Measurements from ENCODE around the gene TPCN2. TPM values are rescaled to one million over a fixed set of nuclear protein-coding genes. Genes with fewer than 3 reads are reported as not detected.

The TPCN2 gene
- total RNA-seq, 1 experiment from 2014 or later: 15.2 TPM

DNA sequence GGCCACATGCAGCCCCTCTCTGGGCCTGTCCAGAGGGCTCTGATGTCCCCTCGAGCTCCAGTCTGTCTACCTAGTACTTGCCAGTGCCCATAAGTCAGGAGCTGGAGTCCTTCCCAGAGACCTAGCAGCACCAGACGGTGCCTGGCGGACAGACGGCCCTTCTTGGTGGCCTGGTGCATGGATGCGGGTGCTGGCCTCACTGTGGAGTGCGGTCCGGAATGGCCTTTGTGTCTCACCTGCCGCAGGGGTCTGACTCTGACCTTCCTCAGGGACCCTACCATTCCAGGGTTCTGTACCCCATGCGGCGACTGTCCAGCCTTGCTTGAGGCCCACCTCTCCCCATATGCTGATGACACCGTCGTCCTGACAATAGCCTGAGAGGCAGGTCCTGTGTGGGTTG lies 77.6 kb downstream of the TPCN2 start:
- no peaks in the 10 kb centered on the region for H3K36me3 ChIP-seq (ENCODE audit: control insufficient read depth in 1 of 2, insufficient read depth in 2 of 2, low read length in 2 of 2)
- H3K27ac ChIP-seq (ENCODE audit: low read depth, low read length): no peak overlapping the region
- CTCF ChIA-PET: no interaction called here
- H3K9me2 ChIP-seq (ENCODE audit: insufficient read depth): no peaks in the 10 kb centered on the region
- no peaks in the 10 kb centered on the region for H4K20me1 ChIP-seq (ENCODE audit: insufficient read depth)
- no peak overlapping the region for H3K4me2 ChIP-seq (ENCODE audit: low read length)
- ATAC-seq: no peak
- H3K4me3 ChIP-seq (replicated peaks in 1 of 2; ENCODE audit: low read depth in 1 of 2, low read length in 2 of 2): no peak overlapping the region
- intact Hi-C loops (cut with micrococcal nuclease): no loop called here
- TF ChIP-seq EZH2 (IDR thresholded peaks at IDR 0.05) (no peak), SIN3A (IDR thresholded peaks at IDR 0.05; ENCODE audit: low read depth) (no peak), CEBPB (IDR thresholded peaks at IDR 0.05; ENCODE audit: low read depth) (no peak), ZNF274 (IDR thresholded peaks at IDR 0.05; ENCODE audit: low read depth, low read length) (no peak), ZFX (IDR thresholded peaks at IDR 0.05) (no peak), CTCF (IDR thresholded peaks at IDR 0.05 in 2 of 3, conservative IDR thresholded peaks at IDR 0.05 in 1 of 3; ENCODE audit: borderline replicate concordance in 1 of 3, insufficient read depth in 1 of 3, low read depth in 2 of 3, low read length in 2 of 3) (no peak), EGR1 (IDR thresholded peaks at IDR 0.05; ENCODE audit: low read depth) (no peak), POLR2AphosphoS5 (IDR thresholded peaks at IDR 0.05; ENCODE audit: low read depth, low read length) (no peak), YY1 (IDR thresholded peaks at IDR 0.05; ENCODE audit: extremely low read depth, insufficient replicate concordance, low read depth, low read length) (no peak), REST (IDR thresholded peaks at IDR 0.05; ENCODE audit: low read depth) (no peak), POLR2A (IDR thresholded peaks at IDR 0.05; ENCODE audit: borderline replicate concordance, extremely low read depth, insufficient read depth, insufficient read length) (no peak), CBX3 (IDR thresholded peaks at IDR 0.05; ENCODE audit: low read depth) (no peak)
- peaks cover 36 to 48% of the 10 kb centered on the region in 2 experiments for H3K4me1 ChIP-seq (ENCODE audit: control insufficient read depth in 1 of 2, insufficient read depth in 2 of 2, low read length in 2 of 2)
- RAD21 ChIA-PET (ENCODE audit: low non-redundant PET in 1 of 2, low total read pairs in 2 of 2, uncharacterized antibody in 2 of 2, unreplicated experiment in 2 of 2): no interaction called here
- DNase-seq (ENCODE audit: low read depth, low spot score): no peak
- H3K79me2 ChIP-seq (ENCODE audit: insufficient read depth, low read length): no peaks in the 10 kb centered on the region
- H3K9ac ChIP-seq (ENCODE audit: low read length): no peak overlapping the region
- H2AFZ ChIP-seq (ENCODE audit: low read depth, low read length, poor library complexity, severe bottlenecking): no peak overlapping the region
- POLR2A ChIA-PET: no interaction called here
- no TSS peak for BruUV-seq (replicated peaks)
- no peaks in the 10 kb centered on the region for H3K27me3 ChIP-seq (ENCODE audit: insufficient read depth, low read length)
- peaks cover 0 to 3% of the 10 kb centered on the region in 2 experiments; a peak in 1 of 4 replicates for H3K9me3 ChIP-seq (ENCODE audit: control insufficient read depth in 1 of 2, insufficient read depth in 1 of 2, low read depth in 1 of 2, low read length in 2 of 2)
